ENCODE measurements around the gene OR6B2. TPM values are rescaled to one million over a fixed set of nuclear protein-coding genes. Genes with fewer than 3 reads are reported as not detected.
A peak's percentile ranks its signal among the peaks of the same experiment; 100 is the strongest.

Gene OR6B2
- total RNA-seq, 1 donor from 2014 or later, result not detected

DNA sequence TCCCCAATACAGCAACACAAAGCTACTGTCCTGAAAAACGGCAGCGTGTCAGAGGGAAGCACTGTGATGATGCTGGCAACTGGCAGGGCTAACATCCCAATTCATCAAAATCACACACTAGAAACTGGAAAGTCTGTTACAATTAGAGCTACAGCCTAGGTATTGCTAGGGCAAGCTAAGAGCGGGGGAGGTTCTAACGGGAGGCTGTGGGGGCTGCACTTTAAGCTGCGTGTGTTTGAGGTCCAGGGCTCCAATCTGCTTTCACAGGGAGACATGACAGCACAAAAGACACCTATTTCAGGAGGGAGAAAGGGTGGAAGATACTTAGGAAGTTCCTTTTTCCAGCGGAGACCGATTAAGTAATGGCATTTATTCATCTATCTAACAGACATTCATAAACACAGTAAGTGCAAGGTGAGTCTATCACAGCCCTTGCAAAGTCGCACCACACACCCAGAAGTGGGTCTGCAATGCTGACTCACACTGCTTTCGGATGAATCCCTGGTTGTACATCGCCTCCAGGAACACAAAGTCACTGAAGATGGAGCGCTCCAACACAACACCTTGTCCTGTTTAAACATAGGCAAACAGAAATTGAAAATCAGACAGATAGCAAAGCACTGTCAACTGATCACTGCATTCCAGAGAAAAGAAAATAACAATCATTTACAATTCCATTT is 12.0 kb downstream of the OR6B2 start:
- no peak for TF ChIP-seq CTCF (IDR thresholded peaks at IDR 0.05; ENCODE audit: partially characterized antibody, unreplicated experiment)
- Mint-ChIP-seq H3K27me3 (ENCODE audit: unreplicated experiment) (peaks cover 5% of the 10 kb centered on the region), H3K36me3 (ENCODE audit: unreplicated experiment) (peaks cover 15% of the 10 kb centered on the region), H3K4me1 (ENCODE audit: low read depth, unreplicated experiment) (no peaks in the 10 kb centered on the region), H3K9me3 (ENCODE audit: unreplicated experiment) (peaks cover 6% of the 10 kb centered on the region), H3K27ac (ENCODE audit: unreplicated experiment) (no peak overlapping the region), H3K4me3 (ENCODE audit: unreplicated experiment) (no peak overlapping the region)
- no peak for DNase-seq

- H3K36me3 Mint-ChIP-seq (ENCODE audit: unreplicated experiment), result peaks cover 7% of the 10 kb centered on the region
- H3K27ac Mint-ChIP-seq (ENCODE audit: unreplicated experiment), result no peak overlapping the region
- TF ChIP-seq CTCF (IDR thresholded peaks at IDR 0.05; ENCODE audit: partially characterized antibody, unreplicated experiment), result no peak
- H3K4me3 Mint-ChIP-seq (ENCODE audit: unreplicated experiment), result no peak overlapping the region
- no peak for DNase-seq
- peaks cover 5% of the 10 kb centered on the region for H3K27me3 Mint-ChIP-seq (ENCODE audit: unreplicated experiment)
- H3K4me1 Mint-ChIP-seq (ENCODE audit: low read depth, unreplicated experiment), result no peaks in the 10 kb centered on the region
- H3K9me3 Mint-ChIP-seq (ENCODE audit: unreplicated experiment), result peaks cover 4% of the 10 kb centered on the region
Observed at GRCh38 chr2:240014327-240014726, 15.9 kb downstream of the OR6B2 start.

DNA sequence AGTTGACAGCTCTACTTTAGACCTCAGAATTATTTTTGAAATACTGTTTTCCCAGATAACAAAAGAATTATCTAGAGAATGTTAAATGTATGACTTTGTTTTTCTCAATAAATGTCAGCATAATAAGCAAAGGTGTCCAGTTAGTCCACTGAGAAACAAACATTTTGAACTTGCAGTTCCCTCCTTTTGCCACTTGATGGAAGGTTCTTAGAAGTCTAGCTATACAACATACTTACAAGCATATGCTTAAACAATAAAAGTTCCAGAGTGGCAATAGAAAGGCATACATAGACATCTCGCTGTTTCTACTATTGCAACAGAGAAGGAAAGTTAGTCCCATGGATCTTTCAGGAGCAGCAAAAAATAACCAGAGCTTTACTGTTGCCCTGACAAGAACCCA is 16.9 kb downstream of the OR6B2 start:
- DNase-seq, result no peak
- H3K4me1 Mint-ChIP-seq (ENCODE audit: low read depth, unreplicated experiment), result no peaks in the 10 kb centered on the region

DNA sequence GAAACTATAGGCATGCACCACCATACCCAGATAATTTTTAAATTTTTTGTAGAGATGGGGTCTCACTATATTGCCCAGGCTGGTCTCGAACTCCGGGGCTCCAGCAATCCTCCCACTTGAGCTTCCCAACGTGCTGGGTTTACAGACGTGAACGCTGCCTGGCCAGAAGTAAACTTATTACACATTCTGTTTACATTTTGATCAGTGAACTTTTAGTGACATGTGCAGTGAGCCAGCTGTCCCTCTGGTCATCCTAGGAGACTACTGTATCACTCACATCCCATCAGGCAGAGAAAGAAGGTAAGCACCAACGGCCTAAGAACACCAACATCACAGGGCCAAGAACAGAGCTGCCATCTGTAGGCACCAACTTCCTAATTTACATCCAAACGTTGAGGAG is 27.2 kb downstream of the OR6B2 start:
- H3K9me3 Mint-ChIP-seq (ENCODE audit: unreplicated experiment), result peaks cover 2% of the 10 kb centered on the region
- peaks cover 10% of the 10 kb centered on the region for H3K4me1 Mint-ChIP-seq (ENCODE audit: low read depth, unreplicated experiment)
- no peaks in the 10 kb centered on the region for H3K36me3 Mint-ChIP-seq (ENCODE audit: unreplicated experiment)
- H3K27ac Mint-ChIP-seq (ENCODE audit: unreplicated experiment), result no peak overlapping the region
- DNase-seq, result no peak
- H3K27me3 Mint-ChIP-seq (ENCODE audit: unreplicated experiment), result no peaks in the 10 kb centered on the region
- TF ChIP-seq CTCF (IDR thresholded peaks at IDR 0.05; ENCODE audit: partially characterized antibody, unreplicated experiment), result no peak
- no peak overlapping the region for H3K4me3 Mint-ChIP-seq (ENCODE audit: unreplicated experiment)

More for the DNA sequence above, 16.9 kb downstream of the OR6B2 start:
- peaks cover 4% of the 10 kb centered on the region for H3K9me3 Mint-ChIP-seq (ENCODE audit: unreplicated experiment)
- no peak overlapping the region for H3K27ac Mint-ChIP-seq (ENCODE audit: unreplicated experiment)
- H3K4me3 Mint-ChIP-seq (ENCODE audit: unreplicated experiment), result no peak overlapping the region
- peaks cover 5% of the 10 kb centered on the region for H3K27me3 Mint-ChIP-seq (ENCODE audit: unreplicated experiment)
- H3K36me3 Mint-ChIP-seq (ENCODE audit: unreplicated experiment), result peaks cover 6% of the 10 kb centered on the region
- peak; percentile 50 for TF ChIP-seq CTCF (IDR thresholded peaks at IDR 0.05; ENCODE audit: partially characterized antibody, unreplicated experiment)

DNA sequence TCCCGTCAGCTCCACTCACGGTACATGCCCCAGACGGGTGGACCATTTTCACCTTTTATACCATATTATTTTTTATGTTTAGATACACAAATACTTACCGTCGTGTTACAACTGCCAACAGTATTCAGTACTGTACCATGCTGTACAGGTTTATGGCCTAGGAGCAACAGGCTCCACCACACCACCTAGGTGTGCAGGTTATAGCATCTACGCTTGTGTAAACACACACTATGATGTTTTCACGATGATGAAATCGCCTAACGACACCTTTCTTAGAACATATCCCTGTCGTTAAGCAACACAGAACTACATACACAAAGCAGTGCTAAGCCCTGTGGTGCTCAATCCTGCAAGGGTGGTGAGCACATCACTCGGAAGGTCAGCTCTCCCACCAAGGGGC is 29.6 kb downstream of the OR6B2 start:
- H3K27me3 Mint-ChIP-seq (ENCODE audit: unreplicated experiment), result peaks cover 2% of the 10 kb centered on the region
- no peak for DNase-seq
- no peak overlapping the region for H3K27ac Mint-ChIP-seq (ENCODE audit: unreplicated experiment)
- H3K4me3 Mint-ChIP-seq (ENCODE audit: unreplicated experiment), result no peak overlapping the region
- peaks cover 10% of the 10 kb centered on the region for H3K4me1 Mint-ChIP-seq (ENCODE audit: low read depth, unreplicated experiment)
- no peak for TF ChIP-seq CTCF (IDR thresholded peaks at IDR 0.05; ENCODE audit: partially characterized antibody, unreplicated experiment)
- H3K9me3 Mint-ChIP-seq (ENCODE audit: unreplicated experiment), result peaks cover 2% of the 10 kb centered on the region
- no peaks in the 10 kb centered on the region for H3K36me3 Mint-ChIP-seq (ENCODE audit: unreplicated experiment)
